Neural progenitor cell (in vitro differentiated cells): Measurements from ENCODE around the gene KRT15. TPM values are rescaled to one million over a fixed set of nuclear protein-coding genes. Genes with fewer than 3 reads are reported as not detected.
A peak's percentile ranks its signal among the peaks of the same experiment; 100 is the strongest.

Experiments used
- DNase-seq: peaks from one replicate; pipeline ENCODE4 v3.0.0-alpha.2; 2016; ENCODE audit warnings: low spot score
- H2AFZ ChIP-seq: fragments of 200-600 bp; sonication (generic); replicated peaks from 2 replicates; pipeline ENCODE4 v1.6.1; 2016; ENCODE audit warnings: antibody characterized with exemption
- H3F3A ChIP-seq: fragments of 200-600 bp; sonication (generic); 2 replicates; pipeline ENCODE4 v1.6.1; 2016; ENCODE audit warnings: antibody characterized with exemption, low read depth
- H3K27ac ChIP-seq: fragments of 200-600 bp; sonication (generic); 2 replicates; pipeline ENCODE4 v1.5.1; 2016; ENCODE audit warnings: mild to moderate bottlenecking
- H3K27me3 ChIP-seq: fragments of 200-600 bp; sonication (generic); 2 replicates; pipeline ENCODE4 v1.6.1; 2016; ENCODE audit warnings: mild to moderate bottlenecking, moderate library complexity
- H3K36me3 ChIP-seq: fragments of 200-600 bp; sonication (generic); 2 replicates; pipeline ENCODE4 v1.5.1; 2016
- H3K4me1 ChIP-seq: fragments of 200-600 bp; sonication (generic); 2 replicates; pipeline ENCODE4 v1.6.1; 2016; ENCODE audit warnings: mixed run types
- H3K4me2 ChIP-seq: fragments of 200-600 bp; sonication (generic); 2 replicates; pipeline ENCODE4 v1.6.1; 2016
- H3K4me3 ChIP-seq: fragments of 200-600 bp; sonication (generic); 2 replicates; pipeline ENCODE4 v1.5.1; 2016
- H3K79me2 ChIP-seq: fragments of 200-600 bp; sonication (generic); 2 replicates; pipeline ENCODE4 v1.6.1; 2016; ENCODE audit warnings: low read depth
- H3K9ac ChIP-seq: fragments of 200-600 bp; sonication (generic); 2 replicates; pipeline ENCODE4 v1.6.1; 2016
- H3K9me3 ChIP-seq: fragments of 200-600 bp; sonication (generic); 2 replicates; pipeline ENCODE4 v1.5.1; 2016; ENCODE audit warnings: low read depth
- H4K20me1 ChIP-seq: fragments of 200-600 bp; sonication (generic); 2 replicates; pipeline ENCODE4 v1.6.1; 2016; ENCODE audit warnings: low read depth
- H3K27ac Mint-ChIP-seq: 3 replicates; pipeline ENCODE4 v1.8.0; 2021; ENCODE audit warnings: mixed read lengths
- H3K27me3 Mint-ChIP-seq: 2 replicates; pipeline ENCODE4 v1.8.0; 2022; ENCODE audit warnings: low read depth, mild to moderate bottlenecking, inconsistent platforms, moderate library complexity, mixed read lengths; ENCODE audit not compliant: insufficient read depth
- H3K36me3 Mint-ChIP-seq: 3 replicates; pipeline ENCODE4 v1.8.0; 2021; ENCODE audit warnings: mixed read lengths
- H3K4me1 Mint-ChIP-seq: 3 replicates; pipeline ENCODE4 v1.8.0; 2021; ENCODE audit warnings: mixed read lengths
- H3K4me3 Mint-ChIP-seq: 3 replicates; pipeline ENCODE4 v1.8.0; 2021; ENCODE audit warnings: mild to moderate bottlenecking, moderate library complexity, mixed read lengths
- H3K9me3 Mint-ChIP-seq: 3 replicates; pipeline ENCODE4 v1.8.0; 2020; ENCODE audit warnings: mixed read lengths
- CTCF ChIP-seq: fragments of 200-600 bp; sonication (generic); IDR thresholded peaks from 2 replicates; pipeline ENCODE4 v1.5.1; 2017; ENCODE audit warnings: antibody characterized with exemption, mild to moderate bottlenecking
- EZH2 ChIP-seq: fragments of 200-600 bp; sonication (generic); IDR thresholded peaks from 2 replicates; pipeline ENCODE4 v1.6.1; 2017; ENCODE audit warnings: antibody characterized with exemption, mild to moderate bottlenecking, moderate library complexity
- EZH2phosphoT487 ChIP-seq: fragments of 200-600 bp; sonication (generic); IDR thresholded peaks from 2 replicates; pipeline ENCODE4 v1.6.1; 2017; ENCODE audit warnings: antibody characterized with exemption
- total RNA-seq: library from RNA; depleted of rRNA; stranded (reverse); fragments of >200 nt; gene quantifications from 2 replicates; pipeline ENCODE4 v1.2.3, GENCODE V29; 2015; ENCODE audit warnings: low replicate concordance

Gene KRT15
- total RNA-seq, 1 donor from 2014 or later: not detected

GRCh38 chr17:41549596-41550039 is 30.9 kb upstream of the KRT15 start:
- no peak for TF ChIP-seq EZH2
- no peak for TF ChIP-seq EZH2phosphoT487
- TF ChIP-seq CTCF: no peak
- peak overlapping the region; percentile 88 for H3K27ac Mint-ChIP-seq

DNA sequence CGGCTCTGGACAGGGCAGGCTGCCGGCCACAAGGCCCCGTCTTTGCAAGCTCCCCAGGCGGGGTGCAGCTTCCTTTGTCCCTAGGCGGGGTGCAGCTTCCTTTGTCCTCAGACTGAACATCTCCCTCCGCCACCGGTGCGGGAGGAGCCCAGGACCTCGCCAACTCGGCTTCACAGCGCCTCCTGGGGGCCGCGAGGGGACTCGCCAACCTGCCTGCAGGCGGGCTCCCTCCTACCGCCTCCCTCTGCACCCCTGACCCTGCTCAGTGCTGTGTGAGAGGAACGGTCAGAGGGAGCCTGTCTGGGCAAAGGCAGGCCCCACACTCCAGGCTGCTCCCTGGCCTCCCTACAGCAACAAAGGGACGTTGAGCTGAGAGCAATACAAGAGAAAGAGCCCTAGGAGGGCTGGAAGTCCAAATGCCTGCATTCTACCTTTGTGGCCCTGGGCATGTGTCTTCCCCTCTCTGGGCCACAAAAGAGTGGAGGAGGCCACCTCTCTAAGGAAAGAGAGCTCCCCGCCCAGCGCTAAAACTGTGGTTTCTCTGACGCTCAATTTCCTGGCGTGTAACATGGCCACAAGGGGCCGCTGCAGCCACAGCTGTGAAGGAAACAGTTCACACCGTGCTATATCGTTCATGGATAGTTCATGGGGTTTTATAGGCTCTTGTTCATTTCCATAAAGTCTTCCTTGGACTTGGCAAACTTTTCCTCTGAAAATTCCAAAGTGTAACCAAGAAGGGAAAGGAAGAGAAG is 30.3 kb upstream of the KRT15 start:
- peaks cover 16% of the 10 kb centered on the region for H3K4me1 ChIP-seq
- Mint-ChIP-seq H3K36me3 (no peaks in the 10 kb centered on the region), H3K27ac (peak overlapping the region; percentile 88), H3K4me1 (peaks cover 29% of the 10 kb centered on the region), H3K9me3 (peaks cover 3% of the 10 kb centered on the region), H3K4me3 (no peak overlapping the region), H3K27me3 (peaks cover 7% of the 10 kb centered on the region)
- peak overlapping the region; percentile 68 for H2AFZ ChIP-seq
- no peaks in the 10 kb centered on the region for H3K27me3 ChIP-seq
- no peaks in the 10 kb centered on the region for H3K36me3 ChIP-seq
- H3F3A ChIP-seq: peaks cover 16% of the 10 kb centered on the region
- H3K4me2 ChIP-seq: peak overlapping the region; percentile 58
- no peak overlapping the region for H3K4me3 ChIP-seq
- H4K20me1 ChIP-seq: no peaks in the 10 kb centered on the region
- TF ChIP-seq EZH2 (no peak), CTCF (peak; percentile 78), EZH2phosphoT487 (no peak)
- no peaks in the 10 kb centered on the region for H3K9me3 ChIP-seq
- no peaks in the 10 kb centered on the region for H3K79me2 ChIP-seq
- peak; percentile 95 for DNase-seq
- H3K27ac ChIP-seq: no peak overlapping the region
- H3K9ac ChIP-seq: no peak overlapping the region

More at GRCh38 chr17:41549596-41550039, 30.9 kb upstream of the KRT15 start:
- Histone ChIP-seq H3K4me1 (peaks cover 11% of the 10 kb centered on the region), H2AFZ (no peak overlapping the region), H3K79me2 (no peaks in the 10 kb centered on the region), H3K9ac (no peak overlapping the region), H3K9me3 (no peaks in the 10 kb centered on the region), H3K27me3 (no peaks in the 10 kb centered on the region), H3K4me2 (no peak overlapping the region), H3F3A (peaks cover 10% of the 10 kb centered on the region), H3K27ac (no peak overlapping the region), H3K36me3 (no peaks in the 10 kb centered on the region), H3K4me3 (no peak overlapping the region), H4K20me1 (no peaks in the 10 kb centered on the region)
- Mint-ChIP-seq H3K36me3 (no peaks in the 10 kb centered on the region), H3K9me3 (peaks cover 3% of the 10 kb centered on the region), H3K27me3 (peaks cover 7% of the 10 kb centered on the region), H3K4me3 (no peak overlapping the region), H3K4me1 (peaks cover 27% of the 10 kb centered on the region)
- no peak for DNase-seq

DNA sequence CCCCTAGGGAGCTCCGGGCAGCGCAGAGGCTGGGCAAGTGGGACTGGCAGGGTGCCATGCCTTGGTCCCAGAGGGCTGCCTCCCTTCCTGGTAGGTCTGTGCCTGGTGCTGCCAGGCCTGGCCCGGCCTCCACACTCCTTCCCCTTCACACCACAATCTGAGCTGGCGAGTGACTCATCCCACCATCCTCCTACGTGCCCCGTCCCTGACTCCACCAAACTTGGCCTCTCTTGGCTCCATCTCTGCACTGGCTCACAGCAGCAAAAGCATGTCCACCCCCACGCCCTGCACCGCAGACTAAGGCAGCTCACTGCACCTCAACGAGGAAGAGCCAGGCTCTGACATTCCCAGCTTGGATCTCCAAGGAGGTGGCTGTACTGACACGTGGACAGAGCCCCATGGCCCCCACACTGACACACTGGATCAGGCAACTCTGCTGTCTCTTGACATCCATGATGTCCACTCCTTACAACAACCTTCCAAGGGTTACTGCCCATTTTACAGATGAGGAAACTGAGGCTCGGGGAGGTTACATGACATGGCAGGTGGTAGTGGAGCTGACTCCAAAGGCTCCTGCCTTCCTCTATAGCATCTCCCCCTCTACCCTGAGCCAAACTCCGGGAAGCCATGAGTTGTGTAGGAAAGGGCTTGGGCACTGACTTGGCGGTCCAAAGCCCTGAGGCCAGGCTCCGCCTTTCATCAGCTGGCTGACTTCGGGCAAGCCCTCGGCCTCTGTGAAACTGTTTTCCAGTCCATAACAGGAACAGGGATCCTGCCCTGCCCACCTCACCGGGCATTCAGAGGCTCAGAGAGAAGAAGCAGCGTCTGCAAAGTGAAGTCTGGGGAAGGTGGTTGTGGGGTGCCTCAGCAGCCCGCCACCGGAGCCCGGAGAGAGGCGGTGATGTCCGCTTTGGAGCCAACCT is 29.5 kb upstream of the KRT15 start:
- H3K27me3 ChIP-seq: no peaks in the 10 kb centered on the region
- H3F3A ChIP-seq: peaks cover 16% of the 10 kb centered on the region
- H3K27ac ChIP-seq: no peak overlapping the region
- Mint-ChIP-seq H3K9me3 (peaks cover 3% of the 10 kb centered on the region), H3K27me3 (peaks cover 5% of the 10 kb centered on the region), H3K4me1 (peaks cover 29% of the 10 kb centered on the region), H3K36me3 (no peaks in the 10 kb centered on the region), H3K4me3 (peak overlapping the region; percentile 75), H3K27ac (peak overlapping the region; percentile 76)
- peak overlapping the region; percentile 68 for H2AFZ ChIP-seq
- H3K4me2 ChIP-seq: peak overlapping the region; percentile 58
- no peak overlapping the region for H3K4me3 ChIP-seq
- no peaks in the 10 kb centered on the region for H3K9me3 ChIP-seq
- DNase-seq: no peak
- no peaks in the 10 kb centered on the region for H4K20me1 ChIP-seq
- H3K36me3 ChIP-seq: no peaks in the 10 kb centered on the region
- TF ChIP-seq EZH2phosphoT487: no peak
- TF ChIP-seq CTCF: no peak
- TF ChIP-seq EZH2: no peak
- H3K9ac ChIP-seq: no peak overlapping the region
- no peaks in the 10 kb centered on the region for H3K79me2 ChIP-seq
- H3K4me1 ChIP-seq: peaks cover 16% of the 10 kb centered on the region
